Transverse colon (tissue), 4 donors: ENCODE results near the gene HSPA4. TPM values are rescaled to one million over a fixed set of nuclear protein-coding genes. Genes with fewer than 3 reads are reported as not detected.

ENCODE experiments used
- DNase-seq: peaks from one replicate; pipeline ENCODE4 v3.0.0-alpha.2; 2019
- H3K27ac ChIP-seq, 4 donors: fragments of 200-600 bp; sonication (generic); 2 replicates each; pipeline ENCODE4 v1.5.1; 2016 to 2018; ENCODE audit warnings: inconsistent platforms in 4 of 4
- H3K27me3 ChIP-seq: fragments of 200-600 bp; sonication (generic); 2 replicates; pipeline ENCODE4 v1.5.1; 2017; ENCODE audit warnings: inconsistent platforms
- H3K36me3 ChIP-seq, 4 donors: fragments of 200-600 bp; sonication (generic); 2 replicates each; pipeline ENCODE4 v1.5.1; 2017 to 2019; ENCODE audit warnings: inconsistent platforms in 4 of 4
- H3K4me1 ChIP-seq, 4 donors: fragments of 200-600 bp; sonication (generic); 2 replicates each; pipeline ENCODE4 v1.5.1; 2017 to 2020; ENCODE audit warnings: inconsistent platforms in 4 of 4
- H3K4me3 ChIP-seq, 4 donors: fragments of 200-600 bp; sonication (generic); 1 replicate in 1 of 4; 2 replicates in 3 of 4; pipeline versions ENCODE4 v1.5.1 to v1.6.1; 2017 to 2019; ENCODE audit warnings: inconsistent platforms in 4 of 4
- H3K9me3 ChIP-seq, 2 donors: fragments of 200-600 bp; sonication (generic); 2 replicates each; pipeline ENCODE4 v1.5.1; 2017 to 2019; ENCODE audit warnings: inconsistent platforms in 2 of 2
- CTCF ChIP-seq, 5 experiments: fragments of 200-600 bp in 3 of 5; fragments of 450-650 bp in 2 of 5; sonication (generic) in 3 of 5; IDR thresholded peaks; 1 replicate in 2 of 5; 2 replicates in 3 of 5; pipeline ENCODE4 v1.5.1; 2016 to 2017; ENCODE audit warnings: antibody characterized with exemption in 5 of 5, inconsistent platforms in 3 of 5, mild to moderate bottlenecking in 2 of 5, moderate library complexity in 1 of 5
- EP300 ChIP-seq: sonication (generic); formaldehyde crosslinking; IDR thresholded peaks from one replicate; pipeline ENCODE4 v1.6.1; 2017; ENCODE audit warnings: antibody characterized with exemption, low read depth
- POLR2A ChIP-seq: fragments of 450-650 bp; IDR thresholded peaks from one replicate; pipeline ENCODE4 v1.6.1; 2016; ENCODE audit warnings: antibody characterized with exemption, mild to moderate bottlenecking, moderate library complexity
- POLR2AphosphoS5 ChIP-seq, 3 donors: sonication (generic); formaldehyde crosslinking; IDR thresholded peaks; one replicate each; pipeline ENCODE4 v1.6.1; 2016; ENCODE audit warnings: antibody characterized with exemption in 3 of 3
- WGBS, 2 donors: methylation state at CpG; one replicate each; pipeline ENCODE4 v1.1.5; 2018; ENCODE audit warnings: low coverage in 1 of 2; 5-methylcytosine and 5-hydroxymethylcytosine counted together
- in situ Hi-C, 4 donors: fragments of 200-750 bp; cut with MboI; loops; one replicate each; pipeline versions ENCODE4 v1.15.0 to v1.15.1; 2017; ENCODE audit warnings: low sequenced_read_pairs in 3 of 4, low pct_ligation_motif_present in 1 of 4, low pct_unique_long_range_greater_than_20kb in 1 of 4
- intact Hi-C: fragments of 100-400 bp; cut with DNase I; formaldehyde crosslinking; loops from one replicate; pipeline ENCODE4 v1.15.1; 2023; ENCODE audit warnings: low total_unique reads
- total RNA-seq, 4 donors: library from RNA; depleted of rRNA; stranded (reverse); fragments of >200 nt; gene quantifications; one replicate each; pipeline ENCODE4 v1.1.0, GENCODE V29; 2016

HSPA4 gene
- total RNA-seq, 4 donors from 2014 or later: 34.4 to 52.5 (median 46.5) TPM

- 100% methylated on average over 1 of the region's 1 CpG for WGBS, 2 donors
These were observed 22.4 kb upstream of the HSPA4 start for GRCh38 chr5:133029416-133029815.

GRCh38 chr5:133030343-133031005 lies 21.3 kb upstream of the HSPA4 start:
- DNase-seq: no peak
- WGBS, 2 donors: 55 to 70% methylated on average over 2 of the region's 2 CpGs
- Histone ChIP-seq H3K9me3 (no peaks in the 10 kb centered on the region), H3K27ac (no peak overlapping the region), H3K36me3 (no peaks in the 10 kb centered on the region), H3K4me3 (no peak overlapping the region), H3K4me1 (peaks cover 3 to 42% (median 14%) of the 10 kb centered on the region in 4 donors), H3K27me3 (no peaks in the 10 kb centered on the region)
- intact Hi-C loops: no loop called here
- in situ Hi-C loops: no loop called here
- no peak for TF ChIP-seq CTCF (IDR thresholded peaks at IDR 0.05)
- TF ChIP-seq POLR2AphosphoS5 (IDR thresholded peaks at IDR 0.05): no peak
- no peak for TF ChIP-seq EP300
- TF ChIP-seq POLR2A: no peak

More at GRCh38 chr5:133029416-133029815, 22.4 kb upstream of the HSPA4 start:
- Histone ChIP-seq H3K36me3 (no peaks in the 10 kb centered on the region), H3K4me3 (no peak overlapping the region), H3K27me3 (no peaks in the 10 kb centered on the region), H3K27ac (no peak overlapping the region), H3K4me1 (peaks cover 3 to 51% (median 22%) of the 10 kb centered on the region in 4 donors), H3K9me3 (no peaks in the 10 kb centered on the region)
- in situ Hi-C loops (no loop called here), intact Hi-C loops (loop anchor here (10.0 kb wide), 1 partner anchor 625 kb away; no protein-coding TSS in a partner anchor)
- no peak for TF ChIP-seq CTCF (IDR thresholded peaks at IDR 0.05)
- no peak for TF ChIP-seq POLR2AphosphoS5 (IDR thresholded peaks at IDR 0.05)
- no peak for TF ChIP-seq POLR2A
- TF ChIP-seq EP300: no peak
- DNase-seq: no peak

- intact Hi-C loops (no loop called here), in situ Hi-C loops (no loop called here)
- TF ChIP-seq POLR2AphosphoS5 (IDR thresholded peaks at IDR 0.05) (peak in 2 of 3 donors; percentile 18 to 53), EP300 (no peak)
- H3K27ac ChIP-seq: peak overlapping the region; percentile 76 to 80 (median 77)
- peaks cover 0 to 40% (median 10%) of the 10 kb centered on the region in 4 donors for H3K4me1 ChIP-seq
- no peaks in the 10 kb centered on the region for H3K9me3 ChIP-seq
- WGBS, 2 donors: 41 to 44% methylated on average over 5 to 6 of the region's 6 CpGs
- DNase-seq: no peak
- H3K27me3 ChIP-seq: no peaks in the 10 kb centered on the region
- no peaks in the 10 kb centered on the region for H3K36me3 ChIP-seq
- H3K4me3 ChIP-seq: no peak overlapping the region
These were observed 18.7 kb upstream of the HSPA4 start for GRCh38 chr5:133032852-133033742.

GRCh38 chr5:133034064-133034463 lies 17.7 kb upstream of the HSPA4 start:
- H3K4me1 ChIP-seq: peaks cover 0 to 40% (median 10%) of the 10 kb centered on the region in 4 donors
- H3K9me3 ChIP-seq: no peaks in the 10 kb centered on the region
- in situ Hi-C loops (no loop called here), intact Hi-C loops (no loop called here)
- 76 to 89% methylated on average over 8 to 11 of the region's 11 CpGs for WGBS, 2 donors
- peak overlapping the region; percentile 12 to 80 (median 77) for H3K27ac ChIP-seq
- no peak overlapping the region for H3K4me3 ChIP-seq
- no peaks in the 10 kb centered on the region for H3K27me3 ChIP-seq
- H3K36me3 ChIP-seq: no peaks in the 10 kb centered on the region
- no peak for TF ChIP-seq CTCF (IDR thresholded peaks at IDR 0.05)
- no peak for TF ChIP-seq POLR2AphosphoS5 (IDR thresholded peaks at IDR 0.05)
- no peak for TF ChIP-seq POLR2A
- no peak for DNase-seq
